Bronchial epithelial cell (primary cell): Measurements from ENCODE around the gene ALDH4A1. TPM values are rescaled to one million over a fixed set of nuclear protein-coding genes. Genes with fewer than 3 reads are reported as not detected.

Experiments
- DNase-seq: peaks from one replicate; pipeline ENCODE4 v3.0.0-alpha.2; 2010; ENCODE audit warnings: low read depth
- FAIRE-seq: peaks from 2 replicates; lab custom pipeline; 2011; peaks lifted over from hg19 to GRCh38; lab: Jason Lieb, UNC
- H3K27me3 ChIP-seq: 2 replicates; pipeline ENCODE4 v1.5.1; 2011; ENCODE audit warnings: low read length; ENCODE audit not compliant: control insufficient read depth, insufficient read depth
- H3K36me3 ChIP-seq: 2 replicates; pipeline ENCODE4 v1.5.1; 2011; ENCODE audit warnings: low read length; ENCODE audit not compliant: control insufficient read depth, insufficient read depth
- H3K4me3 ChIP-seq: 2 replicates; pipeline ENCODE4 v1.5.1; 2011; ENCODE audit warnings: mild to moderate bottlenecking, low read depth, low read length, control low read depth
- CTCF ChIP-seq: IDR thresholded peaks from 2 replicates; pipeline ENCODE4 v1.5.1; 2011; ENCODE audit warnings: mild to moderate bottlenecking, moderate library complexity, low read length, control low read depth, inconsistent platforms; ENCODE audit not compliant: insufficient read depth, severe bottlenecking
- total RNA-seq: library from RNA; depleted of rRNA; stranded (reverse); fragments of >200 nt; gene quantifications from 2 replicates; pipeline ENCODE4 v1.2.1, GENCODE V29; 2014

ALDH4A1 gene
- total RNA-seq, 1 donor from 2014 or later: 15.8 TPM

- FAIRE-seq (no peak), DNase-seq (no peak)
- H3K4me3 ChIP-seq: no peak overlapping the region
- TF ChIP-seq CTCF: no peak
- H3K36me3 ChIP-seq: peaks cover 3% of the 10 kb centered on the region
- H3K27me3 ChIP-seq: no peaks in the 10 kb centered on the region
Measured at GRCh38 chr1:18948913-18949685, 46.7 kb upstream of the ALDH4A1 start.

GRCh38 chr1:18948048-18948912 is 45.9 kb upstream of the ALDH4A1 start:
- DNase-seq (peak; percentile 65), FAIRE-seq (no peak)
- Histone ChIP-seq H3K27me3 (no peaks in the 10 kb centered on the region), H3K4me3 (no peak overlapping the region), H3K36me3 (peaks cover 2% of the 10 kb centered on the region)
- no peak for TF ChIP-seq CTCF

- DNase-seq: no peak
- Histone ChIP-seq H3K36me3 (peaks cover 2% of the 10 kb centered on the region), H3K27me3 (no peaks in the 10 kb centered on the region), H3K4me3 (no peak overlapping the region)
- no peak for FAIRE-seq
- TF ChIP-seq CTCF: no peak
Measured at GRCh38 chr1:18947570-18947969, 45.2 kb upstream of the ALDH4A1 start.

- no peak for TF ChIP-seq CTCF
- peaks cover 2% of the 10 kb centered on the region for H3K36me3 ChIP-seq
- FAIRE-seq (no peak), DNase-seq (no peak)
- H3K4me3 ChIP-seq: no peak overlapping the region
- H3K27me3 ChIP-seq: no peaks in the 10 kb centered on the region
Measured at GRCh38 chr1:18946550-18947381, 44.4 kb upstream of the ALDH4A1 start.

GRCh38 chr1:18945401-18945849 is 43.1 kb upstream of the ALDH4A1 start:
- H3K4me3 ChIP-seq: no peak overlapping the region

More at GRCh38 chr1:18945401-18945849, 43.1 kb upstream of the ALDH4A1 start:
- peaks cover 2% of the 10 kb centered on the region for H3K36me3 ChIP-seq
- TF ChIP-seq CTCF: no peak
- H3K27me3 ChIP-seq: no peaks in the 10 kb centered on the region
- no peak for DNase-seq
- FAIRE-seq: no peak
